Kidney glomerular epithelial cell (primary cell): ENCODE measurements around the gene SPINK2.
A peak's percentile ranks its signal among the peaks of the same experiment; 100 is the strongest.

Source experiments
- DNase-seq: peaks from one replicate; lab custom pipeline; 2025; lab: John Stamatoyannopoulos, UW

The SPINK2 gene

GRCh38 chr4:56799824-56800756 is 21.4 kb downstream of the SPINK2 start:
- peak; percentile 81 for DNase-seq

- no peak for DNase-seq
Observed at GRCh38 chr4:56799161-56799759, 22.2 kb downstream of the SPINK2 start.

GRCh38 chr4:56796211-56796610 is 25.3 kb downstream of the SPINK2 start:
- no peak for DNase-seq

GRCh38 chr4:56791316-56791715 is 30.2 kb downstream of the SPINK2 start:
- no peak for DNase-seq

GRCh38 chr4:56790691-56791091 is 30.8 kb downstream of the SPINK2 start:
- DNase-seq, result no peak

GRCh38 chr4:56788081-56788480 is 33.4 kb downstream of the SPINK2 start:
- no peak for DNase-seq

GRCh38 chr4:56787380-56787779 is 34.1 kb downstream of the SPINK2 start:
- DNase-seq, result no peak

GRCh38 chr4:56786955-56787354 is 34.5 kb downstream of the SPINK2 start:
- peak; percentile 23 for DNase-seq

- no peak for DNase-seq
Observed at GRCh38 chr4:56783986-56784385, 37.5 kb downstream of the SPINK2 start.

GRCh38 chr4:56782019-56782418 is 39.5 kb downstream of the SPINK2 start:
- DNase-seq, result no peak

GRCh38 chr4:56773346-56773745 is 48.2 kb downstream of the SPINK2 start:
- DNase-seq, result no peak

GRCh38 chr4:56772134-56772533 is 49.4 kb downstream of the SPINK2 start:
- DNase-seq, result no peak

- no peak for DNase-seq
Observed at GRCh38 chr4:56768763-56769162, 52.7 kb downstream of the SPINK2 start.

- DNase-seq, result no peak
Observed at GRCh38 chr4:56768316-56768715, 53.2 kb downstream of the SPINK2 start.

- DNase-seq, result no peak
Observed at GRCh38 chr4:56767567-56767966, 53.9 kb downstream of the SPINK2 start.

- no peak for DNase-seq
Observed at GRCh38 chr4:56764775-56765174, 56.7 kb downstream of the SPINK2 start.

GRCh38 chr4:56764223-56764622 is 57.3 kb downstream of the SPINK2 start:
- DNase-seq, result no peak

GRCh38 chr4:56762484-56763250 is 58.8 kb downstream of the SPINK2 start:
- DNase-seq, result no peak

- no peak for DNase-seq
Observed at GRCh38 chr4:56760183-56760582, 61.3 kb downstream of the SPINK2 start.
